GM10847 (cell line): ENCODE measurements around the gene TP53TG5.

Experiments used
- POLR2A ChIP-seq: IDR thresholded peaks from 2 replicates; pipeline ENCODE4 v1.6.1; 2011; ENCODE audit not compliant: insufficient read length; ENCODE audit errors: extremely low read depth

Gene TP53TG5

DNA sequence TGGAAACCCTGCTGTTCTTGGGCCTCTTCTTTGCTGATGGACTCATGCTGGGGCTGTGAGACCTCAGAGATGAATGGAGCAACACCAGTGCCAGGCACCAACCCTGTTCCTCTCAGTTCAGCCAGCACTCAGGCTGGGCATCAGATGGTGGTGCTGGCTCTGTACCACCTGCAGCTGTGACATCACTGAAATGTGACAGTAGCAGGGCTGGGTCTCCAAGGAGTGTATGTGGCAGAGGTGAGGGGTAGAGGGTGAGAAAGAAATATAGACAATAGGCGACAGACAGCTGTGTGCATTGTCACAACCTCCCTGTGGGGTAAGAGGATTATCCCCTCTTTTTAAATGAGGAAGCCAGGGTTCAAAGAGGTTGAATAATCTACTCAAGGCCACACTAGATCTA is at the start of gene TP53TG5:
TP53TG5 (minus strand) TSS at position 135 of the 400 bp plus-strand sequence; CDS start at position 46, 89 bp downstream.
- no peak for TF ChIP-seq POLR2A

DNA sequence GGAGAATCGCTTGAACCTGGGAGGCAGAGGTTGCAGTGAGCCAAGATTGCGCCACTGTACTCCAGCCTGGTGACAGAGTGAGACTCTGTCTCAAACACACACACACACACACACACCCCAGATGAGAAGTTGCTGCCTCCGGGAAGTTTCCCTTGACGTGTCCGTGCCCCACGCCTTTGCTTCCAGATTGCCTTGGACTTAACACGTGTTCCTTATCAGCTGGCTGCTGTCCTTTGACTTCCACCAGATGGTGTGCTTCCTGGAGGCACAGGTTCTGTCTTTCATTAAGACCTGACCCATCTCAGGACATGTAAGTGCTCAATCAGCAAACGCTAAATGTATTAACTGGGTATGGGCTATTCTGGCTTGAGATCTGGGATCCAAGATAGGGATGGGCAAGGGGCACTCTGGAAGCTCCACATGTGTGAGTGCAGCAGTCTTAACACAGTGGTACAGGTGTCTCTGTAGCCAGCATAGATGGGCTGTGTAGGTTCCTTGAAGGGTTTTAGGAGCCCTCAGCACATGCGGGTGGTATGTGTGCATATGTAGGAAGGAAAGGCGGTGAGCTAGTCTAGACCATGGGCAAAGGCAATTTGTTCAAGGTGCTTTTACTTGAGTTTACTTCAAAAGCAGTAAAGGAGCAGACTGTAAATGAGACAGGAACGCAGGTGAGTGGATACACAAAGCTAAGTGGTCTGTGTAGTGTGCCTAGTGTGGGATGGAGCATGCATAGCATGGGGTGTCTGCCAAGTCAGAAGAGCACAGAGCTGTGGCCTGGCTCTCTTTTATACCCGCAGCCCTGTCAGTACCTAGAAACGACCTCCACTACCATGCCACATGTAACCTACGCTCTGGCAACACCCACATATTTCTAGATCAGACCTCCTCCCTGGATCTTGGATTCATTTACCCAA is 49.4 kb upstream of the TP53TG5 start:
- no peak for TF ChIP-seq POLR2A

DNA sequence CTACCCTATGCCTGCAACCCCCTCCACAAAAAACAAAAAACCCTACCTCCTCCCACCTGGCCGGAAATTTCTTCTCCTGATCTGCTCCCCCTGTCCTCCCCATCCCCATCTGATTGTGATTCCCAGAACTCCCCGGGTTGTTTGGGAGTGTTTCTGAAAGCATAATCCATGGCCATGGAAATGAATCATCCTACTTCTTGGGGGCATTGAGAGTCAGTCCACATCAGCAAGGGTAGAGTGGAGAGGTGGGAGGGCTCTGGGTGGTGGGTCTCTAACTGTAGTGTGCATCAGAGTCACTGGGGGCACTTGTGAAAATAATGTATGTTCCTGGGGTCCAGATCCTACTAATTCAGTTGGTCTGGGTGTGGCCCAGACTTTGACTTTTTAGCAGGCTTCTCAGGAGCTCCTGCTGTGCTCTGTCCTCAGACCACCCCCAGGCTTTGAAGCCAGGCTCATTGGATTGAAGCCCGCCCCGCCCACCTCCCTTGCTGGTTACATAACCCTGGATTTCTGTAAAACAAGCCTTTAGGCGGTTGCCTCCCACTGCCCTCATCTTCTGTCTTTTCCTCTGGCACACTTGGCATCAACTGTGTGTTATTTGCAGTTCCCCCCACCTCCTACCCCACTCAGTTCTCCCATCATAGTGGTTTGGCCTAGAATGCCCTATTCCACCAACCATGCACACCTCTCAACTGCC is 48.3 kb upstream of the TP53TG5 start:
- TF ChIP-seq POLR2A = no peak

DNA sequence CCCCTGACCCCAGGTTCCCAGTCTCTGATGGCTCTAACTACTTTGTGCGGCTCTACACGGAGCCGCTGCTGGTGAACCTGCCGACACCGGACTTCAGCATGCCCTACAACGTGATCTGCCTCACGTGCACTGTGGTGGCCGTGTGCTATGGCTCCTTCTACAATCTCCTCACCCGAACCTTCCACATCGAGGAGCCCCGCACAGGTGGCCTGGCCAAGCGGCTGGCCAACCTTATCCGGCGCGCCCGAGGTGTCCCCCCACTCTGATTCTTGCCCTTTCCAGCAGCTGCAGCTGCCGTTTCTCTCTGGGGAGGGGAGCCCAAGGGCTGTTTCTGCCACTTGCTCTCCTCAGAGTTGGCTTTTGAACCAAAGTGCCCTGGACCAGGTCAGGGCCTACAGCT is 47.4 kb upstream of the TP53TG5 start:
- TF ChIP-seq POLR2A = no peak

DNA sequence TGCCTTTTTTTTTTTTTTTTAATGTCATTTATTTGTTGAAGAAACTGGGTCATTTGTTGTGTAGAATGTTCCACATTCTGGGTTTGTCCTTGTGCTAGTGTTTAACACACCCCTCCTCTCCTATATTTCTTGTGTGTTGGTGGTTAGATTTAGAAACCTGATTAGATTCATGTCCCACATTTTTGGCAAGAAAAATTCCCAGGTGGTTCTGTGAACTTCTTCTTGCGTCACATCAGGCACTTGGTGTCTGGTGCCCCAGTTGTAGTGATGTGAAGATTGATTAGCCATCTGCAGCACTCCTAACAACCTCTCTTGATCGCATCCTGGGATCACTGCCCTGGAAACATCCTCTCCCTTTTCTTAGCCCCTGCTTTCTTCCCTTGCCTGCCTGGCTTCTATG is 45.6 kb upstream of the TP53TG5 start:
- TF ChIP-seq POLR2A = no peak

DNA sequence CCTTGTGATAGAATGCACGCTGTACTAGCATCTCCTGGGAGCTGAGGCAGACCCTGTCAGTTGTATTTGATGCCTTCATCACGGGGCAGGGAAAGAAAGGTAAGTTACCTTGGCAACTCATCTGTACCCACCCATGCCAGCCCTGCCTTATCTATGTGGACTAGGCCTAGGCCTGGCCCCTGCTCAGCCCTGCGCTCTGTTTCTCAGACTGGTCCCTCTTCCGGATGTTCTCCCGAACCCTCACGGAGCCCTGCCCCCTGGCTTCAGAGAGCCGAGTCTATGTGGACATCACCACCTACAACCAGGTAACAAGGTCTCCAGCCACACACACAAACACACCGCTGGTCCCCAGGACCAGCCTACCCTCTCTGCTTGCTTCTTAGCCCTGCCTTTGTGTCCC is 42.0 kb upstream of the TP53TG5 start:
- no peak for TF ChIP-seq POLR2A

DNA sequence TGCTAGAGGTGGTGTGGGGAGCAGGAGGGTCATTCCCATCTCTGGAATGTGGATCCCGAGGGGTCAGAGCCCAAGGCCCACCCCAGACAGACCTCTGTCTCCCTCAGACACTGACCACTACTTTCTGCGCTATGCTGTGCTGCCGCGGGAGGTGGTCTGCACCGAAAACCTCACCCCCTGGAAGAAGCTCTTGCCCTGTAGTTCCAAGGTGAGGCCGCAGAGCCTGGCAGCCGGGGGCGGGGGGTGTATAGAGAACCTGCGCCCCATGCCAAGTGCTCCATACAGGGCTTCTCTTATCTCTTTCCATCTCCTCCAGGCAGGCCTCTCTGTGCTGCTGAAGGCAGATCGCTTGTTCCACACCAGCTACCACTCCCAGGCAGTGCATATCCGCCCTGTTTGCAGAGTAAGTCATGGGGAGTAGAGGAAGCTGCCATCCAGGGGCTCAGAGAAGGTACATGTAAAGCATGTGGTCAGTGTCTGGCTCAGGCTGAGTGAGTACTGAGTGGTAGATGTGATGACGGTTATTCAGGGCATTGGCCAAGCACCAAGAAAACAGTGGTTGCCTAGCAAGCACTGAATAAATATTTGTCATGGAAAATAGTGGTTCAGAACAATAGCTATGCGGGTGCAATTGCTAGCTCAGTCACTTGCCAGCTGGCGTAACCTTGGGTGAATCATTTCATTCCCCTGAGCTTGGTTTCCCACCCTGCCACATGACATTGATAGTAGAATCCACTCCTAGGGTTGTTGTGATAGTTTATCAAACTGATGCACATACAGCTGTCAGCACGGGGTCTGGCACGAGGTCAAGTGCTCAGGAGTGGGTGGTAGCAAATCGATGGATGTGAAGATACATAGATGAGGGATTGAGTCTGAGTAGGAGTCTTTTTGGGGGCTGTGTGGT is 41.3 kb upstream of the TP53TG5 start:
- no peak for TF ChIP-seq POLR2A

DNA sequence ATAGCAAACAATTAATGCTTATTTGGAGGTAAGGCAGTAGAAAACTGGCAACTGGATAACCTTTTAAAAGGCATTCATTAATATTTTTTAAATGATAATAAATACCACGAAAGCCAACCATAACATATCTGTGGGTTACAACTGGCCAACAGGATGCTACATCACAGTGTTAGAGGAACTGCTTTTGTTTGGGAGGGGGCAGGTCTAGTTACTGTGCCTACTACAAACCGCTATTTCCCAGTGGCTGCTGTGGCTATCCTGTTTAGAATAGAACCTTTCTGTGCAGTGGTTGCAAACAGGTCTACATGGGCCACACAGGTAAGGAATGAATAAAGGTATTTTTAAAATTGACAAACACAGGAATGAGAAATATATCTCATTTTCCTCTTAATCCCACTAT is 38.8 kb upstream of the TP53TG5 start:
- TF ChIP-seq POLR2A = no peak

DNA sequence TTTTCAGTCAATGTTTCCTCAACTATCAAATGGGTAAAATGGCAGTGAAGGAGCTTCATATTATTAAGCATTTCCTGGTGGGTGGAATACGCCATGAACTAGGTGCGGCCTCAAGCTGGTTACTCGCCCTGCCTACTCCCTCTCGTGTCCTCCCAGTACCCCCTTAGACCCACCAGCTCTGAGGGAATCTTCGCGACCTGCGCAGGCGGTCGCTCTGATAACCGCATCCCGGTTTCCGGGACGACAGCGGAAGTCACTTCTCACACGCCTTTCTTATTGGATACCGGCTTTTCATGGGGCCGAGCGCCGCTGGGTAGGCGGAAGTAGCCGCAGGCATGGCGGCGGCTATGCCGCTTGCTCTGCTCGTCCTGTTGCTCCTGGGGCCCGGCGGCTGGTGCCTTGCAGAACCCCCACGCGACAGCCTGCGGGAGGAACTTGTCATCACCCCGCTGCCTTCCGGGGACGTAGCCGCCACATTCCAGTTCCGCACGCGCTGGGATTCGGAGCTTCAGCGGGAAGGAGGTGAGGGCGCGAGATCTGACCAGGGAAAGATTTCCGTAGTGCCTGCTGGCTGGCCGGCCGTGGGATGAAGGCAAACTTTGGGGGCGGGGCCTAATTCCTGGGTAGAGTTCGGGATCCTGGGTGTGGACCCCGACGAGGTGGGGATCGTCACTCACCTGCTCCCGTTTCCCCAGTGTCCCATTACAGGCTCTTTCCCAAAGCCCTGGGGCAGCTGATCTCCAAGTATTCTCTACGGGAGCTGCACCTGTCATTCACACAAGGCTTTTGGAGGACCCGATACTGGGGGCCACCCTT is 37.9 kb upstream of the TP53TG5 start, which contains the start of gene PIGT:
PIGT (plus strand) TSS at position 320 of the 816 bp plus-strand sequence; CDS start at position 336, 16 bp downstream.
- peak; percentile 92 for TF ChIP-seq POLR2A

DNA sequence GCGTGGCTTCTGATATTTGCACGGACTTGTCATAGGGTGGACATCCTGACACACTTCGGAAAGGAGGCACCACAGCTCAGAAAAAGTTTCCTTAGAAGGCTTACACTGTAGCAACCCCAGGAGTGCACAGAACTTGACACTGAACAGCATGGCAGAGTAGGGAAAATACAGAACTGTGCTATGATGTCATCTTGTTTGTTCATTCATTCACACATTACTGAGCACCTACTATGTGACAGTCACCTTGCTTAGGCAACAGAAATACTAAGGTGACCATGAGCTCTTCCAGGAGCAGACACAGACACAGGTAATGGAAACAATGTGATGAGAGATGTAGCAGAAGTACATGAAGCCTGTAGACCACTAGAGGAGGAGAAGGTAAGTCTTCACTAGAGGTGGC is 35.4 kb upstream of the TP53TG5 start:
- no peak for TF ChIP-seq POLR2A

DNA sequence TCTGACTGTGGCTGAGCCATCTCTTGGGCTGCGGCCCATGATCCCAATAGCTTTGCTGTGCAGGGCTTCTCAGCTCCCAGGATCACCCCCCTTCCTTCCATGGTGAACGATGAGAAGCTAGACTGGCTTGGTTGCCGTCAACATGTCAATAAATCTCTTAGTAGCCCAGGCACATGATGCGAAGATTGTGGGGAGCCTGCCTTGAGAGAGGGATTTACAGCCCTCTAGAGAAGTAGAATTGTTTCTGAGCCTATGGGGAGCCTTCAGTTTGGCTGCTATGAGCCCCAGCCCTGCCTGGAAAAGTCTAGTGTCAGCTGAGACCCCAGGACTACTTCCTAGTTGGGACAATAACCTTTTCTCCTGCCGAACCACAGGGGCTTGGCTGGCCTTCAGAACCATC is 34.5 kb upstream of the TP53TG5 start:
- TF ChIP-seq POLR2A = no peak

DNA sequence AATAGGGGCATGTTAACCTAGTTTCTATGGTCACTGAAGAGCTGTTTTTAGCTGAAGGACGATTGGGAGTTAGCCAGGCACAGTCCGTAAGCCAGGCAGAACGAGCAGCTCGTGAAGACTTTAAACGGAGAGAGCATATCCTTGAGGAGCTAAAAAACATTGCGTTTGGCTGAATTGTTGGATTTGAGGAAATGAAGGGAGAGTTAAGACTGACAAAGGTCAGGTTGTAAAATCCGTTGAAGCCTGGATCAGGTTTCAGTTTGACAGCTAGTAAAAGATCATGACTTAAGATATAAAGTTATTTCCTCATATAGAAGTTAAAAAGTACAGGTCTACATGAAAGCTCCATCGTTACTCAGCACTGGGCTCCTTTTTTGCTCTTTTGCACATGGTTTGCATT is 32.8 kb upstream of the TP53TG5 start:
- TF ChIP-seq POLR2A = no peak

DNA sequence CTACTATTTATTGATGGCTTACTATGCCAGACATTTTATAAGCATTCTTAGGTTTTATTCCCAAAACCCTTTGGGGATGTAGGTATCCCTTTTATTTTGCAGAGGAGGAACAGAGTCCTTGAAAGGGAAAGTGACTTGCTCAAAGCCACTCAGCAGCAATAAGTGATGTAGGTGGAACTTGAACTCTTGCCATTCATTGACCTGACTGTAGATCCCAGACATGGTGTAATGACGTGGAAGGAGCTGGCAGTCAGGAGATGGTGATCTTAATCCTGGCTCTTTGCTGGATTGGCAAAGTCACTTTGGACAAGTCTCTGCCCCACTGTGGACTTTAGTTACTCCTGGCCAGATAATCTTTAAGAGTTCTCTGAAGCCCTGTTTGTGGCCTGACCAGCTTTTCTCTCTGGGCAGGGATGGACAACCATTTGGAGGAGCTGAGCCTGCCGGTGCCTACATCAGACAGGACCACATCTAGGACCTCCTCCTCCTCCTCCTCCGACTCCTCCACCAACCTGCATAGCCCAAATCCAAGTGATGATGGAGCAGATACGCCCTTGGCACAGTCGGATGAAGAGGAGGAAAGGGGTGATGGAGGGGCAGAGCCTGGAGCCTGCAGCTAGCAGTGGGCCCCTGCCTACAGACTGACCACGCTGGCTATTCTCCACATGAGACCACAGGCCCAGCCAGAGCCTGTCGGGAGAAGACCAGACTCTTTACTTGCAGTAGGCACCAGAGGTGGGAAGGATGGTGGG is 31.6 kb upstream of the TP53TG5 start:
- TF ChIP-seq POLR2A = no peak
